Tracheal epithelial cell (primary cell): ENCODE results near the gene C6orf136. TPM values are rescaled to one million over a fixed set of nuclear protein-coding genes. Genes with fewer than 3 reads are reported as not detected.

Experiments
- total RNA-seq: library from RNA; depleted of rRNA; stranded (reverse); fragments of >200 nt; gene quantifications from 2 replicates; pipeline ENCODE4 v1.2.1, GENCODE V29; 2014

C6orf136 gene, protein sequence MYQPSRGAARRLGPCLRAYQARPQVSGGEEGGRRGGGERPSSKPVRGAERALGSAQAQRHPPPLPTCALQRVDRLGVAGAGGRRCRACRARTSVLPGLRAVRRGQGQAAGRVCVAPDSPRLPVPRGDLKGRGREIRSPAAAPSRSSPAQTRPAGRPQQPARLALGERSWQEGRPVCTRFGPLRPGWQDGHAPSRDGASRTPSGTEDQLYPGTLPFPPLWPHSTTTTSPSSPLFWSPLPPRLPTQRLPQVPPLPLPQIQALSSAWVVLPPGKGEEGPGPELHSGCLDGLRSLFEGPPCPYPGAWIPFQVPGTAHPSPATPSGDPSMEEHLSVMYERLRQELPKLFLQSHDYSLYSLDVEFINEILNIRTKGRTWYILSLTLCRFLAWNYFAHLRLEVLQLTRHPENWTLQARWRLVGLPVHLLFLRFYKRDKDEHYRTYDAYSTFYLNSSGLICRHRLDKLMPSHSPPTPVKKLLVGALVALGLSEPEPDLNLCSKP
- 4.3 and 5.8 TPM in 2 replicates for total RNA-seq

DNA sequence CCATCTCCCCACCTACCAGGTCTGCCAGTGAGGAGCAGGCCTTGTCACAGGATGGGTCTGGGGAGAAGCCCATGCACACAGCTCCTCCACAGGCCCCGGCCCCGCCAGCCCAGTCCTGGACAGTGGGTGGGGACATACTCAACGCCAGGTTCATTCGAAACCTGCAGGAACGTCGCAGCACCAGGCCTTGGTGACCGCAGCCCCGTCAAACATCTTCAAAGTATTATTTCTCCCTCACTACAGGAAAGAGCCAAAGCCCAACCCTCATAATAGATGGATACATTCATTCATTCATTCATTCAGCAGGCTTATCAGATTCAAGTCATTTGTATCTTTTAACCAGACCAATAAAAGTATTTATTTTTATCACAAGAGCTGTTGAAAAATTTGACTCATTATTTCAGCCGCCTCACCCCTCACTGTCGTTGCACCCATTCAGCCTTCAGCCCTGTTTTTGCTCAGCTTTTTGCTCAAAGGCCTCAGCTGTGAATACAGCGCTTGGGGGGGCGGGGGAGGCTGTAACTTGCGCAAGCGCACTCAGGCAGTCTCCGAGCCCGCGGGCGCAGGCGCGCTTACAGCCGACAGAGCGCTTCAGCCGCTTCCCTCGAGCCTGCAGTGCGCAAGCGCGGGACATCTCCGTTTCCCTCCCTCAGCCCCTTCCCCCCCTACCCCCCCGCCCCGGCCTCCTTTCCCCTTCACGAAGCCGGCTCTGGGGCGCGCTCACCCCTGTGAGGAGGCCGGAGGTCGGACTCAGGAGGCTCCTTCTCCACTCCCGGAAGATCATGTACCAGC is at the start of gene C6orf136:
Gene C6orf136, plus strand, starts transcription at position 684 of the 792 bp plus-strand sequence. Its CDS starts 99 bp downstream, at position 783.

DNA sequence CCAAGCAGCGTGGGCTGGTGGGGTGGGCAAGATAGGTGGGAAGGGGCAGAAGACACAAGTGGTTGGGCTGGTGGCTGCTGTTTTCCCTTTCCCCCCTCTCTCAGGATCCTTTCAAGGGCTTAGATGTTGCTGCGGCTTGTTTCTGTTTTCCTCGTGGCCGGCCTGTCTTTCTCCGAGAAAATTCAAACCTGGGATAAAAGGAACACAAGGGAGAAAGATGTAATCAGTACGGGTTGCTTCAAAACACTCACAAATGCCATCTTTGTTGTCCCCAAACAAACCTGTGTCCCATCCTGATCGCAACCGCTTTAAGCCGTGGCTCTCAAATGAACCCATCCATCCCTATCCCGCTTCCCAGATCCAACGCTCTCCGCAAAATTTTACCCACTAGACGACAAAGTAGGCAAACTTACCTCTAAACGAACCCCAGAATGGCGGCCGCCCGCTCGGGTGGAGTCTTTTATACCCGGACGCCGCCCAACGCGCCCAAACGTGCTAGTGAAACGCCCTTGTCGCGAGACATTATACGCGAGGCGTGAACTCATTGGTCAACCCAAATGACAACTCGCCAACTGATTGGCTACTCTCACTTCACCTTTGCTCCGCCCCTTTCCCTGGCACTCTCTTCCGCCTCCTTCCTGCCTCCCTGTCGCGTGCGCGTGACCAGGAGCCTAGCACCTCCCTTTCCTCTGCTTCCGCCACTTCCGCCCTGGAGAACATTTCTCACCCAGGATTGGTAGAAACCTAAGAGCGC is 29.9 kb upstream of the C6orf136 start, which contains the start of gene PPP1R10:
Gene PPP1R10, minus strand, starts transcription at position 433 of the 754 bp plus-strand sequence. CDS start 7,299 bp downstream, outside the sequence.

DNA sequence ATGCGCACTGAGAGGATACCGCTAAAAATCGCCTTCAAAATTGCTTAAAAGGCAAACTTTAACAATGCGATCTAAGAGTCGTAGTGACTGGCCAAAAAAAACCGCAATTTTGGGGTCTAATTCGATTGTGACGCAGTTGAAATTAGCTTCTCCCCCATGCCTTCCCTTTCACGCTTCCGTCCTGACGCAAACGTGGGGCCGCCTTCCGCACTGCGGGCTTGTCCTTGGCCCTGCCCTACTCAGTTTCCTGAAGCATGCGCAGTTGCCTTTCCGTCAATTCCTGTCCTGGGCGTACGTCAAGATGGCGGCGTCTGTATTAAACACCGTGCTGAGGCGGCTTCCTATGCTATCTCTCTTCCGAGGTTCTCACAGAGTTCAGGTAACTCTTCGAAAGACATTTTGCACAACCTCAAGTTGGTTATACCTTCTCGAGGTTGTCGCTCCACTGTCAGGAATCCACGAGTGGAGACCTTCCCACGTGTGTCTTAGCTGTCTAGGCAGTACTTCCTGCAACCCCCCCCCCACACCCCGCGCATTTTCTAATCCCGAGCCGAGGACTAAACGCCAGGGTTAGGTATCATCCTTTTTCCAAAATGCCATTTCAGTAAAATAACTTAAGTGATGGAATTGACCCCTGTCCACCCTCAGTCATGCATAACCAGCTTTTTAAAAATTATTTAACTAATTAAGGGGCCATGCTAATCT is 29.2 kb upstream of the C6orf136 start, which contains the start of gene MRPS18B:
Gene MRPS18B, plus strand, starts transcription at position 276 of the 705 bp plus-strand sequence. Its CDS starts 26 bp downstream, at position 302.

DNA sequence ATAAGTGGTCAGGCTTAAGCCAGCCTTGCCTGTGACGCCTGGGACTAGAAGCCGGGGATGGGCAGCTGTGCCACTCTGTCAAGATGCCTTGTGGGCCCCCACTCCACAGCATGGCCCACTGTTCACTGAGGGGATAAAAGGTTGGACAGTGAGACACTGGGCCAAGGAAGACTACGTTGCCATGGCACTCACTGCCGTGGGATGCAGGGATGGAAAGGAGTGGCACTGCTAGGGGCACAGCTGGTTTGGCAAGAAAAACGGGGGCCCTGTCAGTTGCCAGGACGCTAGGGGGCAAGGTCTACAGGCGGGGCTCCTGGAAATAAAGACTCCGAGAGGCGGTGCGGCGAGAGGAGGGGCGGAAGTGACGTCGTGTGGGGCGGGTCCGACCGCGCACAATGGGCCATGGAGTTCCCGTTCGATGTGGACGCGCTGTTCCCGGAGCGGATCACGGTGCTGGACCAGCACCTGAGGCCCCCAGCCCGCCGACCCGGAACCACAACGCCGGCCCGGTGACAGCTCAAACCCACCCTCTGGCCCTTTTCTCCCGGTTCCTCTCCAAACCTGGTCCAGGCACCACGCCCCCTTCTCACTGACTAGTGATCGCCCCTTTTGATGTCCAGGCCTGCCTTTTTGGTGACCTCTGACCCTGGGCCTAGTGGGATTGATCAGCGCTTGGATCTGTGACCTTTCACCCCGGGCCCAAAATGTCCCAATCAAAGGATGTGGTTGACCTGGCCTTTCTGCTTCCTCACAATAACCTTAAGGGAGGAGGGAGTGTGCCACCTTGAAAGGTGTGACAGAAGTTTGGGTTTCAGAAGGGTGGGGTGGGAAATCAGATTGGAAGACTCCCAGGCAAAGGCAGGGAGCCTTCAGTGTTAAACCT is 20.2 kb upstream of the C6orf136 start, which contains the start of gene ATAT1:
Gene ATAT1, plus strand, starts transcription at position 391 of the 883 bp plus-strand sequence.

DNA sequence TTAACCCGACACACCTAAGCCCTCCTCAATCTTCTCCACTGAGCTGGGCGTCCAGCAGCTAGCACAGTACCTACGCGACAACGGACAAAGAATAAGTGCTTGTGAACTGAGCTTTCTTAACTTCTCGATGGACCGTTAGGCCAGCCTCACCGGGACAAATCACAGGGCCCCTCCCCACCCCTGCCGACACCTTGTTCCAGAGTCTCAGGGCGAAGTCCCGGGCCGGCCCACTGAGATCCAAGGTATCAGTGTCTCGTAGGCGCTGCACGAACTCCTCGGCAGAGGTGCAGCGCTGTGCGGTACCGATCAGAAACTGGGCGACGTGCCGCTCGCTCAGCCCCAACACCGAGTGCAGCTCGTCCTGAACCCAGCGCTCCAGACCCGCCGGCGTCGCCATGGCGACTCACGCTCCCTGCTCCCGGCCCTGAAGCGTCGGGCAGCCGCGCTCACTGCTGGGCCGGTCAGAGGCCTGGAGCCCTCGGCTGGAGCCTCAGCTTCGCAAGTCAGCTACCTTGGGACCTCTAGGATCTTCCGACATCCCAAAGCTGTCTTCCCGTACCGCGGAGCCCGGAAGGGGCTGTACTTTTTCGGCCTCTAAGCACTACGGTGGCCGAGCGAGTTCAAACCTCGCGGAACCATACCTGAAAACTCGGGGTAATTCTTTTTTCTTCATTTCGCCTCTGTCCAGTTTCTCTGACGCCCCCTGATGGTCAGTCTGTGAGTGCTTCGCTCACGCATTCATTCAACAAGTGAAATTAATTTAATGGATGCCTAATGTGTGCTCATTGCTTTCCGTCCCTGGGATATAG is 25.7 kb downstream of the C6orf136 start, which contains the start of gene DHX16:
Gene DHX16, minus strand, starts transcription at position 562 of the 809 bp plus-strand sequence. Its CDS starts 165 bp downstream, at position 397.

DNA sequence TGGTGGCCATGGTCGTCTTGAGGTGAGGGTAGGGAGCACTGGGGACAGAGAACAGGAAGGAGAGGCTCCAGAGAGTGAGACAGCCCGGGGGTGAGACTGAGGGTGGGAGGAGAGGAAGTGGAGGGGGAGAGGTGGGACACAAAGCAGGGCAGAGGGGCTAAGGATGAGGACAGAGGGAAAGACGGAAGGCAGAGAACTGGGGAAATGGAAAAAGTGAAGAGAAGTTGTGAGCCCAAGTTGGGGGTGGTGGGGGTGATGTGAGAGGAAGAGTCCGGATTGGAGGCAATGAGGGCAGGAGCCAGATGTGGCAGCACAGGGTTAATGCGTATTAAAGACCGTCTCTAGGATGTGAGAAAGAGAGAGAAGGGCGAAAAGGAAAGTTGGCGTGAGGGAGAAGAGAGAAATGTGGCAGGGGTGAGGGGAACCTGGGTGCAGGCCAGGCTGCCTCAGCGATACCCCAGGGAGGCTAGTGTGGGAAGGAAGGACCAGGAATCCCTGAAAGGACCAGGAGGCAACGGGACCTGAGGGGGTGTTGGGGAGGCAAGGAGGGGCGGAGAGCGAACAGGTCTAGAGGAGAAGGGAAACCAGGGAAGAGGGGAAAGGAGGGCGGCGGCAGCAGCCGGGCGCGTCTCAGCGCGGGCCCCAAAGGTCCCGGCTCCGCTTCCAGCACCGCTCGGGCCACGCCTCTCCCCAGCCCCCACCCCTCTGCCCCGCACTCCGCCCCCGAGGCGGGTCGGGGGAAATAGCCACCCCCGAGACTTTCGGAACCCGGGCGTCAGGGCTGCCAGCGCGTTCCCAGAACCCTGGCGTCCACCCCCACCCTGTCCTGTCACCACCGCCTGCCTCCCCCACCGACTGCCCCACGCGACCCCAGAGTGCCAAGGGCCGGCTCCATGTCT is 39.3 kb downstream of the C6orf136 start, which contains the start of gene PPP1R18:
Gene PPP1R18, minus strand, starts transcription at position 637 of the 899 bp plus-strand sequence. Its CDS starts 627 bp downstream, at position 10.

DNA sequence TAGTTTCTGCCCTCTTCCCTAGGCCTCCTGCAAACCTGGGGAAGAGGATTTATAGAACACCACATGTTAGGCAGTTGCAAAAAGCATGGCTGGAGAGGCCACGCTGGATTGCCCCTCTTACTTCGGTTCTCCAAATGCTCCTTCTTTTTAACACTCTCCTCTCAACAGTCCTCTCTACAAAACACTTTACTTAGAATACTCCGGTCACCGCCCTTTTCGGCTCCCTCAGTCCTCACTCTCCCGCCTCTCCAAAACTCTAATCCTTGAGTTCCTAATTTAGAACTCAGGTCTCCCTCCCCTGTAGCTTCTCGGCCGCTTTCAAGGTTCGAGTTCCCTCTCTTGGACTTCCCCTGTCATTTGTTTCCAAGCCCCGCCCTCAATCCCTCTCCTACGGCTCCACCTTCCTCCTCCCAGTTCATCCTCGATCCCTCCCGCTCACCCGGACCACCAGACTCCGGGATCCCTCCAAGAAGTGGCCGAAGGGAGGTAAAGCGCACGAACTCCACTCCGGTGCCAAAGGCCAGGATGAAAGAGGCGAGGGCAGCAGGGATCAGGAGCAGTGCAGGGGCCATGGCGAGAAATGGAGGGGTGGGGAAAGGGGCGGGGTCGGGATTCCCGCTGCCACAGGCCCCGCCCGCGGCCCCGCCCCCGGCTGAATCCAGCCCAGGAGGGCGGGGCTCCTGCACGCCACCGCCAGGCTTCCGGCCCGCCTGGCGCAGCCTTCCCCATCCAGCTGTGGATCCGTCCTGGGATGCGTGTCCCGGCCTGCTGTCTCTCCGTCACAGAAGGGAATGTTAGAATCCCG is 43.7 kb downstream of the C6orf136 start, which contains the start of gene NRM:
Gene NRM, minus strand, starts transcription at position 582 of the 805 bp plus-strand sequence. Its CDS starts 10 bp downstream, at position 572.

Other genes starting within 250 kb of the C6orf136 start
- gene HLA-E, start 157.6 kb upstream of the C6orf136 start, total RNA-seq = 168 and 253 TPM in 2 replicates
- gene GNL1, start 90.6 kb upstream of the C6orf136 start, total RNA-seq = 33.9 and 42.4 TPM in 2 replicates
- 0.72 and 1.5 TPM in 2 replicates for gene PRR3, start 89.8 kb upstream of the C6orf136 start, total RNA-seq
- gene ABCF1, start 75.7 kb upstream of the C6orf136 start, total RNA-seq = 25.6 and 37.8 TPM in 2 replicates
- 9.6 and 15.3 TPM in 2 replicates for gene PPP1R10, start 29.9 kb upstream of the C6orf136 start, total RNA-seq
- 50.4 and 72.0 TPM in 2 replicates for gene MRPS18B, start 29.3 kb upstream of the C6orf136 start, total RNA-seq
- 2.6 and 3.6 TPM in 2 replicates for gene ATAT1, start 20.3 kb upstream of the C6orf136 start, total RNA-seq
- 35.0 and 39.8 TPM in 2 replicates for gene DHX16, start 25.9 kb downstream of the C6orf136 start, total RNA-seq
- gene PPP1R18, start 39.5 kb downstream of the C6orf136 start, total RNA-seq = 22.2 and 44.1 TPM in 2 replicates
- gene NRM, start 43.9 kb downstream of the C6orf136 start, total RNA-seq = 0.85 and 1.7 TPM in 2 replicates
- 1.7 and 2.4 TPM in 2 replicates for gene MDC1, start 70.1 kb downstream of the C6orf136 start, total RNA-seq
- 153 and 214 TPM in 2 replicates for gene TUBB, start 73.2 kb downstream of the C6orf136 start, total RNA-seq
- gene FLOT1, start 95.6 kb downstream of the C6orf136 start, total RNA-seq = 19.0 and 33.7 TPM in 2 replicates
- 211 and 248 TPM in 2 replicates for gene IER3, start 97.4 kb downstream of the C6orf136 start, total RNA-seq
- gene DDR1, start 237.4 kb downstream of the C6orf136 start, total RNA-seq = 195 and 363 TPM in 2 replicates